Measurements from ENCODE around the gene PIP5K1B.

PIP5K1B gene

GRCh38 chr9:68817079-68817875 lies 112.2 kb downstream of the PIP5K1B start:
- no peak overlapping the region for H3K4me3 ChIP-seq (ENCODE audit: low read depth in 1 of 2, low read length in 2 of 2)
- no peak overlapping the region for H3K4me2 ChIP-seq (ENCODE audit: insufficient read depth, low read length)
- no peaks in the 10 kb centered on the region for H3K27me3 ChIP-seq (ENCODE audit: insufficient read depth, low read length, poor library complexity)
- H4K20me1 ChIP-seq (ENCODE audit: insufficient read depth, low read length), result no peaks in the 10 kb centered on the region
- no peak overlapping the region for H3K27ac ChIP-seq (ENCODE audit: low read length)
- TF ChIP-seq EZH2 (IDR thresholded peaks at IDR 0.05; ENCODE audit: borderline replicate concordance, low read depth, low read length, severe bottlenecking) (no peak), CTCF (IDR thresholded peaks at IDR 0.05; ENCODE audit: borderline replicate concordance, extremely low read depth, low read length, poor library complexity, severe bottlenecking) (no peak)
- ATAC-seq (ENCODE audit: insufficient read depth, low read depth) (no peak), DNase-seq (no peak)
- no peaks in the 10 kb centered on the region for H3K9me3 ChIP-seq (ENCODE audit: insufficient read depth, low read length, severe bottlenecking)
- H3K79me2 ChIP-seq (ENCODE audit: insufficient read depth, low read length), result no peaks in the 10 kb centered on the region
- no peak overlapping the region for H3K9ac ChIP-seq (ENCODE audit: low read depth, low read length)
- no peaks in the 10 kb centered on the region for H3K36me3 ChIP-seq (ENCODE audit: insufficient read depth, low read length)
- no peak overlapping the region for H2AFZ ChIP-seq (ENCODE audit: low read depth, low read length)
- H3K4me1 ChIP-seq (ENCODE audit: insufficient read depth, low read length), result no peaks in the 10 kb centered on the region

GRCh38 chr9:68819065-68819464 lies 114.0 kb downstream of the PIP5K1B start:
- Histone ChIP-seq H4K20me1 (ENCODE audit: insufficient read depth, low read length) (no peaks in the 10 kb centered on the region), H2AFZ (ENCODE audit: low read depth, low read length) (no peak overlapping the region), H3K27me3 (ENCODE audit: insufficient read depth, low read length, poor library complexity) (no peaks in the 10 kb centered on the region), H3K4me1 (ENCODE audit: insufficient read depth, low read length) (no peaks in the 10 kb centered on the region), H3K27ac (ENCODE audit: low read length) (no peak overlapping the region), H3K4me3 (ENCODE audit: low read depth in 1 of 2, low read length in 2 of 2) (no peak overlapping the region), H3K9ac (ENCODE audit: low read depth, low read length) (no peak overlapping the region), H3K36me3 (ENCODE audit: insufficient read depth, low read length) (no peaks in the 10 kb centered on the region), H3K4me2 (ENCODE audit: insufficient read depth, low read length) (no peak overlapping the region), H3K9me3 (ENCODE audit: insufficient read depth, low read length, severe bottlenecking) (no peaks in the 10 kb centered on the region), H3K79me2 (ENCODE audit: insufficient read depth, low read length) (no peaks in the 10 kb centered on the region)
- DNase-seq, result no peak
- ATAC-seq (ENCODE audit: insufficient read depth, low read depth), result no peak
- no peak for TF ChIP-seq EZH2 (IDR thresholded peaks at IDR 0.05; ENCODE audit: borderline replicate concordance, low read depth, low read length, severe bottlenecking)
- no peak for TF ChIP-seq CTCF (IDR thresholded peaks at IDR 0.05; ENCODE audit: borderline replicate concordance, extremely low read depth, low read length, poor library complexity, severe bottlenecking)

GRCh38 chr9:68821911-68822310 lies 116.9 kb downstream of the PIP5K1B start:
- no peak overlapping the region for H2AFZ ChIP-seq (ENCODE audit: low read depth, low read length)
- DNase-seq, result no peak
- H3K4me1 ChIP-seq (ENCODE audit: insufficient read depth, low read length), result no peaks in the 10 kb centered on the region
- H3K9me3 ChIP-seq (ENCODE audit: insufficient read depth, low read length, severe bottlenecking), result no peaks in the 10 kb centered on the region
- no peak overlapping the region for H3K9ac ChIP-seq (ENCODE audit: low read depth, low read length)
- H3K36me3 ChIP-seq (ENCODE audit: insufficient read depth, low read length), result no peaks in the 10 kb centered on the region
- TF ChIP-seq EZH2 (IDR thresholded peaks at IDR 0.05; ENCODE audit: borderline replicate concordance, low read depth, low read length, severe bottlenecking) (no peak), CTCF (IDR thresholded peaks at IDR 0.05; ENCODE audit: borderline replicate concordance, extremely low read depth, low read length, poor library complexity, severe bottlenecking) (no peak)
- no peaks in the 10 kb centered on the region for H4K20me1 ChIP-seq (ENCODE audit: insufficient read depth, low read length)
- H3K4me2 ChIP-seq (ENCODE audit: insufficient read depth, low read length), result no peak overlapping the region
- H3K27me3 ChIP-seq (ENCODE audit: insufficient read depth, low read length, poor library complexity), result no peaks in the 10 kb centered on the region
- H3K4me3 ChIP-seq (ENCODE audit: low read depth in 1 of 2, low read length in 2 of 2), result no peak overlapping the region
- H3K79me2 ChIP-seq (ENCODE audit: insufficient read depth, low read length), result no peaks in the 10 kb centered on the region
- H3K27ac ChIP-seq (ENCODE audit: low read length), result no peak overlapping the region
- ATAC-seq (ENCODE audit: insufficient read depth, low read depth), result no peak
